ENCODE data around the gene AXIN2. TPM values are rescaled to one million over a fixed set of nuclear protein-coding genes. Genes with fewer than 3 reads are reported as not detected.

Gene AXIN2
- total and polyA plus RNA-seq, 10 of the 15 experiments (the other 5 are each of a cell fraction or from before 2014, with no cell fraction given), result 0.47 to 7.8 (median 3.1) TPM

DNA sequence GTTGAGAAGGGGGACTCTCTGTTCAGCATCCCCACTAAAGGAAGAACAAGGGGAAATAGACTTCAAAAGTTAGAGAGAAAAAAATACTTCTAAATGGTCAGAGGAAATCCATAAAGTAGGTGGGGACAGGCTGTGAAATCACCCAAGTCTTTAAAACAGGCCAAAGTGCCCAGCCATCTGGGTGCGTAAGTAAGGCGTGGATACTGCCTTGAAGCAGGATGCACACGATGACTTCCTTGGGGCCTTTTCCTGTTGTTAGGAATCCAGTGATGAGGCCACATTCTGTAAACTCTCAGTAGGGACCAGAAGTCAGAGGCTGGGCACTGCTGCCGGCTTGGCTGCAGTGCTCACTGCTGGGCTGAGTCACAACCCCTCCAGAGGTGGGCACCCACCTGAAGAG is 9.2 kb downstream of the AXIN2 start:
- FAIRE-seq (no peak), ATAC-seq (no peak), DNase-seq (ENCODE audit: low read depth, low spot score) (no peak)
- Histone ChIP-seq H3K4me3 (no peak overlapping the region), H3K9ac (ENCODE audit: control insufficient read depth, insufficient read depth, low read length) (no peak overlapping the region), H3K9me3 (replicated peaks; ENCODE audit: control insufficient read depth, insufficient read depth, low read length) (no peaks in the 10 kb centered on the region), H2AFZ (ENCODE audit: control insufficient read depth, low read depth, low read length) (no peak overlapping the region), H3K4me2 (ENCODE audit: control insufficient read depth, insufficient read depth) (no peak overlapping the region), H3K27ac (ENCODE audit: control insufficient read depth, insufficient read depth) (no peak overlapping the region), H4K20me1 (ENCODE audit: control insufficient read depth, insufficient read depth) (no peaks in the 10 kb centered on the region; the same call in 1 of the 2 replicates), H3K79me2 (ENCODE audit: control insufficient read depth, insufficient read depth, low read length) (no peaks in the 10 kb centered on the region), H3K36me3 (ENCODE audit: control insufficient read depth in 2 of 2, insufficient read depth in 2 of 2, low read length in 1 of 2) (no peaks in the 10 kb centered on the region; a peak in 1 of 4 replicates), H3K4me1 (ENCODE audit: control insufficient read depth, insufficient read depth, low read length) (peaks cover 4% of the 10 kb centered on the region; the same call in 1 of the 2 replicates), H3K27me3 (replicated peaks in 1 of 2; ENCODE audit: control insufficient read depth in 2 of 2, insufficient read depth in 2 of 2, low read length in 1 of 2) (no peaks in the 10 kb centered on the region)
- RAD21 ChIA-PET (ENCODE audit: unreplicated experiment), result no interaction called here
- CTCF ChIA-PET, result interaction anchor here (1.0 to 1.4 kb wide), 2 partner anchors 12 to 258 kb away, joined by 3 to 5 read pairs; no protein-coding TSS in a partner anchor
- in situ Hi-C loops (cut with MboI), result loop anchor here (5.0 to 25.0 kb wide), 2 partner anchors 255 to 590 kb away; no protein-coding TSS in a partner anchor
- SMC1A ChIA-PET (ENCODE audit: uncharacterized antibody, unreplicated experiment), result no interaction called here
- intact Hi-C loops (cut with micrococcal nuclease; ENCODE audit: unreplicated experiment), result no loop called here
- POLR2A ChIA-PET, result no interaction called here
- TF ChIP-seq SPI1 (IDR thresholded peaks at IDR 0.05; ENCODE audit: borderline replicate concordance, insufficient read depth, low read depth, low read length) (no peak), HDGF (IDR thresholded peaks at IDR 0.05) (no peak), POLR2AphosphoS2 (IDR thresholded peaks at IDR 0.05; ENCODE audit: low read depth, low read length) (no peak), KLF5 (IDR thresholded peaks at IDR 0.05; ENCODE audit: partially characterized antibody) (no peak), SREBF1 (IDR thresholded peaks at IDR 0.05; ENCODE audit: low read length) (no peak), NFYB (IDR thresholded peaks at IDR 0.05; ENCODE audit: insufficient read depth, low read depth, low read length) (no peak), ZNF274 (IDR thresholded peaks at IDR 0.05; ENCODE audit: insufficient read depth, insufficient read length) (no peak), ATF7 (IDR thresholded peaks at IDR 0.05; ENCODE audit: low read depth) (no peak)
- 79% methylated on average over 4 of the region's 4 CpGs for WGBS (ENCODE audit: insufficient coverage, insufficient replicate concordance, low lambda C conversion rate, missing lambda C conversion rate)
- BruUV-seq (replicated peaks), result no TSS peak
